H54 (cell line): ENCODE data around the gene RPS13.
"Not testable (repeated sequence)": the region's sequence is repeated elsewhere in the genome, so short reads cannot be mapped to it uniquely, and the experiment has no call there.

Experiments used
- DNase-seq: peaks from one replicate; pipeline ENCODE4 v3.0.0; 2011; ENCODE audit warnings: low spot score, mixed read lengths; ENCODE audit not compliant: insufficient read length
- FAIRE-seq: peaks from 3 replicates; lab custom pipeline; 2011; peaks lifted over from hg19 to GRCh38; lab: Jason Lieb, UNC
- POLR2A ChIP-seq: IDR thresholded peaks from 2 replicates; pipeline ENCODE4 v1.6.1; 2011; ENCODE audit warnings: low read depth, mild to moderate bottlenecking, low read length

The RPS13 gene

GRCh38 chr11:17077520-17078401 lies at the start of gene RPS13:
Gene RPS13, minus strand, starts transcription at chr11:17077667. Its CDS starts 26 bp downstream, at chr11:17077641.
- DNase-seq = peak; percentile 92
- TF ChIP-seq POLR2A = peak; percentile 93
- peak; percentile 80 for FAIRE-seq

- DNase-seq (no peak), FAIRE-seq (no peak)
- TF ChIP-seq POLR2A = no peak
Observed at GRCh38 chr11:17121981-17122380, 44.5 kb upstream of the RPS13 start.

GRCh38 chr11:17117262-17117661 lies 39.8 kb upstream of the RPS13 start:
- FAIRE-seq = no peak
- no peak for TF ChIP-seq POLR2A
- DNase-seq = no peak

- DNase-seq (no peak), FAIRE-seq (no peak)
- TF ChIP-seq POLR2A = no peak
Observed at GRCh38 chr11:17116117-17116516, 38.6 kb upstream of the RPS13 start.

GRCh38 chr11:17107745-17108144 lies 30.3 kb upstream of the RPS13 start:
- DNase-seq, FAIRE-seq: not testable (repeated sequence)

- DNase-seq, FAIRE-seq: not testable (repeated sequence)
Observed at GRCh38 chr11:17105404-17106040, 28.1 kb upstream of the RPS13 start.

- no peak for FAIRE-seq
Observed at GRCh38 chr11:17102462-17102861, 25.0 kb upstream of the RPS13 start.

GRCh38 chr11:17098658-17099057 lies 21.2 kb upstream of the RPS13 start:
- no peak for TF ChIP-seq POLR2A
- FAIRE-seq = no peak
- no peak for DNase-seq

More at GRCh38 chr11:17102462-17102861, 25.0 kb upstream of the RPS13 start:
- no peak for TF ChIP-seq POLR2A
- no peak for DNase-seq

- DNase-seq (no peak), FAIRE-seq (no peak)
Observed at GRCh38 chr11:17098038-17098437, 20.6 kb upstream of the RPS13 start.

GRCh38 chr11:17085976-17086375 lies 8.5 kb upstream of the RPS13 start:
- not testable (repeated sequence) for FAIRE-seq, DNase-seq

More at GRCh38 chr11:17098038-17098437, 20.6 kb upstream of the RPS13 start:
- no peak for TF ChIP-seq POLR2A

GRCh38 chr11:17077240-17077519 lies 287 bp downstream of the RPS13 start:
- no peak for DNase-seq
- TF ChIP-seq POLR2A = no peak

GRCh38 chr11:17076517-17077239 lies 789 bp downstream of the RPS13 start:
- no peak for TF ChIP-seq POLR2A
- FAIRE-seq (no peak), DNase-seq (no peak)

More at GRCh38 chr11:17077240-17077519, 287 bp downstream of the RPS13 start:
- FAIRE-seq = no peak

- no peak for TF ChIP-seq POLR2A
- no peak for DNase-seq
- no peak for FAIRE-seq
Observed at GRCh38 chr11:17075506-17075905, 2.0 kb downstream of the RPS13 start.

GRCh38 chr11:17073370-17074027 lies 4.0 kb downstream of the RPS13 start:
- DNase-seq (no peak), FAIRE-seq (no peak)
- TF ChIP-seq POLR2A = no peak
